Esophagus squamous epithelium (tissue), 4 donors: ENCODE measurements around the gene FFAR3.

Experiments used
- CTCF ChIP-seq, 6 experiments: fragments of 450-650 bp in 4 of 6; fragments of 200-600 bp in 2 of 6; sonication (generic) in 2 of 6; IDR thresholded peaks; one replicate each; pipeline ENCODE4 v1.5.1; 2016 to 2019; ENCODE audit warnings: antibody characterized with exemption in 6 of 6, mild to moderate bottlenecking in 4 of 6, moderate library complexity in 4 of 6
- POLR2A ChIP-seq, 4 donors: fragments of 450-650 bp; IDR thresholded peaks; one replicate each; pipeline ENCODE4 v1.6.1; 2017; ENCODE audit warnings: antibody characterized with exemption in 4 of 4, mild to moderate bottlenecking in 4 of 4, moderate library complexity in 3 of 4

- TF ChIP-seq CTCF (IDR thresholded peaks at IDR 0.05) = no peak
- TF ChIP-seq POLR2A (IDR thresholded peaks at IDR 0.05) = no peak
These were observed 16.6 kb upstream of the FFAR3 start for GRCh38 chr19:35341565-35342225.
